ENCODE measurements around the gene KRT76.
"Not testable (repeated sequence)": the region's sequence is repeated elsewhere in the genome, so short reads cannot be mapped to it uniquely, and the experiment has no call there.

KRT76 gene

GRCh38 chr12:52796429-52796794 is 19.3 kb upstream of the KRT76 start:
- DNase-seq, result no peak

- DNase-seq, result no peak
Observed at GRCh38 chr12:52795694-52796428, 18.7 kb upstream of the KRT76 start, which contains the start of gene KRT3. KRT3 (minus strand) TSS chr12:52796117; CDS start chr12:52796042, 75 bp downstream.

GRCh38 chr12:52795332-52795674 is 18.2 kb upstream of the KRT76 start:
- DNase-seq, result not testable (repeated sequence)

- DNase-seq, result no peak
Observed at GRCh38 chr12:52794479-52795331, 17.6 kb upstream of the KRT76 start.

- DNase-seq, result no peak
Observed at GRCh38 chr12:52792185-52793029, 15.3 kb upstream of the KRT76 start.

GRCh38 chr12:52791271-52792184 is 14.4 kb upstream of the KRT76 start:
- no peak for DNase-seq

GRCh38 chr12:52790427-52791270 is 13.5 kb upstream of the KRT76 start:
- no peak for DNase-seq

GRCh38 chr12:52789637-52790426 is 12.7 kb upstream of the KRT76 start:
- DNase-seq, result no peak

- no peak for DNase-seq
Observed at GRCh38 chr12:52788876-52789636, 11.9 kb upstream of the KRT76 start.

- no peak for DNase-seq
Observed at GRCh38 chr12:52788192-52788875, 11.2 kb upstream of the KRT76 start.

- DNase-seq, result no peak
Observed at GRCh38 chr12:52787324-52788191, 10.4 kb upstream of the KRT76 start.

- no peak for DNase-seq
Observed at GRCh38 chr12:52784909-52785308, 7.8 kb upstream of the KRT76 start.

GRCh38 chr12:52783563-52784316 is 6.6 kb upstream of the KRT76 start:
- DNase-seq, result no peak

- DNase-seq, result no peak
Observed at GRCh38 chr12:52782502-52782901, 5.4 kb upstream of the KRT76 start.

- no peak for DNase-seq
Observed at GRCh38 chr12:52781399-52782082, 4.4 kb upstream of the KRT76 start.

GRCh38 chr12:52779914-52780313 is 2.8 kb upstream of the KRT76 start:
- DNase-seq, result no peak

GRCh38 chr12:52778833-52779232 is 1.7 kb upstream of the KRT76 start:
- DNase-seq, result no peak

Data from stimulated activated CD4-positive, alpha-beta T cell treated with anti-CD3 and anti-CD28 coated beads, Interleukin-1b, Interleukin-23, amount 100 ng/mL, for 48 hours (primary cell).